Uterus (tissue), 4 donors: ENCODE results near the gene TRIM68. TPM values are rescaled to one million over a fixed set of nuclear protein-coding genes. Genes with fewer than 3 reads are reported as not detected.

Source experiments
- DNase-seq, 2 donors: peaks; one replicate each; pipeline ENCODE4 v3.0.0-alpha.2; 2019 to 2020
- H3K27ac ChIP-seq, 2 donors: fragments of 200-600 bp; sonication (generic); 1 replicate in 1 of 2; 2 replicates in 1 of 2; pipeline ENCODE4 v1.5.1; 2016 to 2018
- H3K27me3 ChIP-seq, 2 donors: fragments of 200-600 bp; sonication (generic); one replicate each; pipeline ENCODE4 v1.5.1; 2018 to 2019; ENCODE audit warnings: control low read depth in 1 of 2
- H3K36me3 ChIP-seq, 2 donors: fragments of 200-600 bp; sonication (generic); one replicate each; pipeline ENCODE4 v1.5.1; 2019; ENCODE audit warnings: control low read depth in 1 of 2
- H3K4me1 ChIP-seq, 2 donors: fragments of 200-600 bp; sonication (generic); one replicate each; pipeline ENCODE4 v1.5.1; 2018 to 2019; ENCODE audit warnings: control low read depth in 1 of 2
- H3K4me3 ChIP-seq, 2 donors: fragments of 200-600 bp; sonication (generic); 1 replicate in 1 of 2; 2 replicates in 1 of 2; pipeline ENCODE4 v1.5.1; 2018 to 2019; ENCODE audit warnings: mild to moderate bottlenecking in 1 of 2
- H3K9me3 ChIP-seq, 2 donors: fragments of 200-600 bp; sonication (generic); one replicate each; pipeline ENCODE4 v1.5.1; 2019; ENCODE audit warnings: control low read depth in 1 of 2
- CTCF ChIP-seq, 4 experiments: fragments of 200-600 bp in 2 of 4; fragments of 450-650 bp in 2 of 4; sonication (generic) in 2 of 4; IDR thresholded peaks; one replicate each; pipeline ENCODE4 v1.5.1; 2016 to 2019; ENCODE audit warnings: antibody characterized with exemption in 4 of 4, mild to moderate bottlenecking in 2 of 4, moderate library complexity in 1 of 4
- POLR2A ChIP-seq, 2 donors: fragments of 450-650 bp; IDR thresholded peaks; one replicate each; pipeline ENCODE4 v1.6.1; 2016; ENCODE audit warnings: antibody characterized with exemption in 2 of 2, mild to moderate bottlenecking in 1 of 2, moderate library complexity in 1 of 2
- intact Hi-C: fragments of 100-400 bp; cut with DNase I; formaldehyde crosslinking; loops from one replicate; pipeline ENCODE4 v1.15.1; 2023; ENCODE audit warnings: low total_unique reads
- total RNA-seq, 4 donors: library from RNA; depleted of rRNA in 3 of 4; stranded (reverse); fragments of >200 nt in 3 of 4; gene quantifications; one replicate each; pipeline versions ENCODE4 v1.1.0 to v1.2.4, GENCODE V29; 2014 to 2023
- donor health status: DM: yes; HTN: yes; CAD: no.

The TRIM68 gene
- total RNA-seq, 4 donors from 2014 or later, result 9.0 to 22.7 (median 13.3) TPM

- Histone ChIP-seq H3K36me3 (no peaks in the 10 kb centered on the region), H3K4me3 (no peak overlapping the region), H3K27me3 (no peaks in the 10 kb centered on the region), H3K4me1 (no peaks in the 10 kb centered on the region), H3K27ac (no peak overlapping the region), H3K9me3 (no peaks in the 10 kb centered on the region)
- TF ChIP-seq POLR2A (IDR thresholded peaks at IDR 0.05) (no peak), CTCF (IDR thresholded peaks at IDR 0.05) (no peak)
- DNase-seq, result no peak
- intact Hi-C loops, result no loop called here
Observed at GRCh38 chr11:4565371-4565770, 42.7 kb downstream of the TRIM68 start.

- Histone ChIP-seq H3K4me1 (no peaks in the 10 kb centered on the region), H3K4me3 (no peak overlapping the region), H3K9me3 (no peaks in the 10 kb centered on the region), H3K27me3 (no peaks in the 10 kb centered on the region), H3K36me3 (no peaks in the 10 kb centered on the region), H3K27ac (no peak overlapping the region)
- no peak for DNase-seq
- intact Hi-C loops, result no loop called here
- no peak for TF ChIP-seq CTCF (IDR thresholded peaks at IDR 0.05)
- TF ChIP-seq POLR2A (IDR thresholded peaks at IDR 0.05), result no peak
Observed at GRCh38 chr11:4560467-4560866, 47.6 kb downstream of the TRIM68 start.

GRCh38 chr11:4559527-4560440 lies 48.2 kb downstream of the TRIM68 start:
- DNase-seq, result no peak
- no peak for TF ChIP-seq POLR2A (IDR thresholded peaks at IDR 0.05)
- no peak for TF ChIP-seq CTCF (IDR thresholded peaks at IDR 0.05)
- Histone ChIP-seq H3K4me1 (no peaks in the 10 kb centered on the region), H3K4me3 (no peak overlapping the region), H3K36me3 (no peaks in the 10 kb centered on the region), H3K27me3 (no peaks in the 10 kb centered on the region), H3K27ac (no peak overlapping the region), H3K9me3 (no peaks in the 10 kb centered on the region)
- intact Hi-C loops, result no loop called here

- no peaks in the 10 kb centered on the region for H3K36me3 ChIP-seq
- no peak for TF ChIP-seq CTCF (IDR thresholded peaks at IDR 0.05)
- no peak for TF ChIP-seq POLR2A (IDR thresholded peaks at IDR 0.05)
- H3K9me3 ChIP-seq, result no peaks in the 10 kb centered on the region
- intact Hi-C loops, result no loop called here
- H3K27ac ChIP-seq, result no peak overlapping the region
- H3K4me1 ChIP-seq, result no peaks in the 10 kb centered on the region
- DNase-seq, result no peak
- no peak overlapping the region for H3K4me3 ChIP-seq
- no peaks in the 10 kb centered on the region for H3K27me3 ChIP-seq
Observed at GRCh38 chr11:4551346-4551979, 56.6 kb downstream of the TRIM68 start.

Other genes starting within 250 kb of the TRIM68 start
- gene OR52B4, start 239.8 kb downstream of the TRIM68 start, total RNA-seq, result 1 to 10 TPM in 1 of 4 donors, not detected in 3; 1.3 TPM
- gene TRIM21, start 214.5 kb downstream of the TRIM68 start, total RNA-seq, result 10 to 100 TPM in 3 of 4 donors, 1 to 10 TPM in 1; 5.0 to 28.0 (median 17.0) TPM
- not detected for gene OR52K2, start 158.9 kb downstream of the TRIM68 start, total RNA-seq
- gene OR52K1, start 125.6 kb downstream of the TRIM68 start, total RNA-seq, result not detected
- gene OR52M1, start 63.0 kb downstream of the TRIM68 start, total RNA-seq, result not detected
- not detected for gene OR52I2, start 26.5 kb downstream of the TRIM68 start, total RNA-seq
- not detected for gene OR52I1, start 14.2 kb downstream of the TRIM68 start, total RNA-seq
- gene OR51D1, start 29.2 kb upstream of the TRIM68 start, total RNA-seq, result not detected
- gene OR51E1, start 35.8 kb upstream of the TRIM68 start, total RNA-seq, result 1 to 10 TPM in 2 of 4 donors, under 1 TPM in 1, not detected in 1; 0.26 to 1.4 (median 1.0) TPM
- 1 to 10 TPM in 1 of 4 donors, under 1 TPM in 3; 0.26 to 1.8 (median 0.49) TPM for gene OR51E2, start 89.6 kb upstream of the TRIM68 start, total RNA-seq
- not detected for gene MMP26, start 96.6 kb upstream of the TRIM68 start, total RNA-seq
- gene OR51F1, start 161.7 kb upstream of the TRIM68 start, total RNA-seq, result not detected
- not detected for gene OR52R1, start 196.1 kb upstream of the TRIM68 start, total RNA-seq
- gene OR51F2, start 213.1 kb upstream of the TRIM68 start, total RNA-seq, result not detected
- not detected for gene OR51S1, start 241.0 kb upstream of the TRIM68 start, total RNA-seq